PC-3 (cell line): ENCODE measurements around the gene UNC93B1.

Experiments
- EZH2 ChIP-seq: fragments of 300-600 bp; sonication (generic); IDR thresholded peaks from one replicate; pipeline ENCODE4 v1.6.1; 2017; ENCODE audit warnings: antibody characterized with exemption, mild to moderate bottlenecking, low read length; ENCODE audit not compliant: unreplicated experiment
- EZH2phosphoT487 ChIP-seq: fragments of 300-600 bp; sonication (generic); IDR thresholded peaks from 2 replicates; pipeline ENCODE4 v1.6.1; 2018; ENCODE audit warnings: mild to moderate bottlenecking, antibody characterized with exemption, low read length, borderline replicate concordance
- TF ChIP-seq, protein P1 (sequence below): fragments of 300-600 bp; sonication (generic); conservative IDR thresholded peaks from 2 replicates; pipeline ENCODE4 v1.5.1; 2017; ENCODE audit warnings: antibody characterized with exemption, low read depth, mild to moderate bottlenecking, low read length

GRCh38 chr11:68043349-68044144 lies 39.6 kb upstream of the UNC93B1 start:
- TF ChIP-seq EZH2phosphoT487 (no peak), EZH2 (no peak)
- TF ChIP-seq, protein P1, sequence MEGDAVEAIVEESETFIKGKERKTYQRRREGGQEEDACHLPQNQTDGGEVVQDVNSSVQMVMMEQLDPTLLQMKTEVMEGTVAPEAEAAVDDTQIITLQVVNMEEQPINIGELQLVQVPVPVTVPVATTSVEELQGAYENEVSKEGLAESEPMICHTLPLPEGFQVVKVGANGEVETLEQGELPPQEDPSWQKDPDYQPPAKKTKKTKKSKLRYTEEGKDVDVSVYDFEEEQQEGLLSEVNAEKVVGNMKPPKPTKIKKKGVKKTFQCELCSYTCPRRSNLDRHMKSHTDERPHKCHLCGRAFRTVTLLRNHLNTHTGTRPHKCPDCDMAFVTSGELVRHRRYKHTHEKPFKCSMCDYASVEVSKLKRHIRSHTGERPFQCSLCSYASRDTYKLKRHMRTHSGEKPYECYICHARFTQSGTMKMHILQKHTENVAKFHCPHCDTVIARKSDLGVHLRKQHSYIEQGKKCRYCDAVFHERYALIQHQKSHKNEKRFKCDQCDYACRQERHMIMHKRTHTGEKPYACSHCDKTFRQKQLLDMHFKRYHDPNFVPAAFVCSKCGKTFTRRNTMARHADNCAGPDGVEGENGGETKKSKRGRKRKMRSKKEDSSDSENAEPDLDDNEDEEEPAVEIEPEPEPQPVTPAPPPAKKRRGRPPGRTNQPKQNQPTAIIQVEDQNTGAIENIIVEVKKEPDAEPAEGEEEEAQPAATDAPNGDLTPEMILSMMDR, result no peak
